SH-SY5Y (cell line): ENCODE results near the gene POU2F1.
A peak's percentile ranks its signal among the peaks of the same experiment; 100 is the strongest.

Experiments used
- GATA2 ChIP-seq: IDR thresholded peaks from 2 replicates; pipeline ENCODE4 v1.6.1; 2011; ENCODE audit warnings: mild to moderate bottlenecking, low read depth, low read length
- GATA3 ChIP-seq: IDR thresholded peaks from 2 replicates; pipeline ENCODE4 v1.6.1; 2011; ENCODE audit warnings: low read depth, mild to moderate bottlenecking, low read length, moderate library complexity

Gene POU2F1

GRCh38 chr1:167332503-167332902 is 111.8 kb downstream of the POU2F1 start:
- TF ChIP-seq GATA2 (no peak), GATA3 (no peak)

DNA sequence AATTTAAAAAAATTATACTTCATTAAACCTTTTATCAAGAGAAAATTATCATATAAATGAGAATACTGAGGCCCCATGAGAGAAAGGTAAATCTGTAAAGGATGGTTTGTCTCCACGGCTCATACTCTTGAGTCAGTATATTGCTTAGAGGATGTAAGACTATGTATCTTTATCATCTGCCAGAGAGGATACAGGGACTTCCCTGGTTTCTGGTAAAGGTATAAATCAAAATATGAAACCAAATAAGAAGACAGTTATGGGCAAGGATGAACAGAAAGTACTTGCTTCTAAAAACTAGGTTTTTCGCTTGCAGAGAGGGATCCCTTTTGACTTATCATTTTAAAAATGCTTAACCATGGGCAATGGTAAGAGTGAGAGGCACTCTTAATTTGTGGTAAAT is 112.4 kb downstream of the POU2F1 start:
- TF ChIP-seq GATA2 (no peak), GATA3 (no peak)

DNA sequence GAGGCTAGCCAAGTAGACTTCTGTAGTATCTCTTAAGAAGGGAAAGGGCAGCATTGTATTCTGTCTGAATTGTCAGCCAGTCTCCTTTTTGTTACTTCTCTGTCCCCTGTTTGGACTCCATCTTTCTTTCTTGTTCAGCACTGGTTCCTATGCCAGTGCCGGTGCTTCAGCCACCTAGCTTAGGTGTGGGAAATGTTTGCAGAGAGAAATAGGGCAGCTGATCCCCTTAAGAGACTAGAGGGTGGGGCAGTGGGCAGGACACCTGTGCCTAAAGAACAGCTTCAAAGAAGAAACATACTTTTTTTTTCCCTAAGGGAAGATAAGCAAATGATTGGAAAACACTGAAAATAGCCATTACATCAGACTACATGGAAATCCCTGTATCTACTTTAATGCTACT is 113.0 kb downstream of the POU2F1 start:
- TF ChIP-seq GATA2: no peak
- no peak for TF ChIP-seq GATA3

- 0 out of 2 replicates have a peak, but pooled peaks have one; percentile 49 for TF ChIP-seq GATA3
- peak; percentile 35; the same call in 1 of the 2 replicates for TF ChIP-seq GATA2
These were observed 118.7 kb downstream of the POU2F1 start for GRCh38 chr1:167339405-167339804.

GRCh38 chr1:167342846-167343245 is 122.2 kb downstream of the POU2F1 start:
- TF ChIP-seq GATA2 (no peak), GATA3 (no peak)

GRCh38 chr1:167344112-167344511 is 123.4 kb downstream of the POU2F1 start:
- TF ChIP-seq GATA3: no peak
- no peak for TF ChIP-seq GATA2

GRCh38 chr1:167344615-167345385 is 124.1 kb downstream of the POU2F1 start:
- TF ChIP-seq GATA3 (no peak), GATA2 (no peak)

DNA sequence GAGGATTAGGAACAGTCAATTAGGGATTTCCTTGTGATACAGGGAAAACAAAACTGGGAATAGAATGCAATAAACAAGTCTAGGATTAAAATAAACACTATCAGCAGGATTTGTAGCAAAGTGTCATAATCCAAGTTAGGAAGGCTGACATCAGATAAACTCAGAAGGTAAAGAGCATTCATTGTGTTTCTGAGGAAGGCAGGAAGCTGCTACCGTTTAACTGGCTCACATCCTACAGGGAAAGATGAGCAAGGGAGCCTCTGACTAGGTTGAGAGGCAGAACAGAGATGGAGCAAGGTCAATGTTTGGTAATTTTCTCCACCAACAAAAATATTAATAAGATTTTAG is 124.7 kb downstream of the POU2F1 start:
- TF ChIP-seq GATA2 (no peak), GATA3 (no peak)

- TF ChIP-seq GATA3 (no peak), GATA2 (no peak)
These were observed 136.6 kb downstream of the POU2F1 start for GRCh38 chr1:167357305-167357704.

DNA sequence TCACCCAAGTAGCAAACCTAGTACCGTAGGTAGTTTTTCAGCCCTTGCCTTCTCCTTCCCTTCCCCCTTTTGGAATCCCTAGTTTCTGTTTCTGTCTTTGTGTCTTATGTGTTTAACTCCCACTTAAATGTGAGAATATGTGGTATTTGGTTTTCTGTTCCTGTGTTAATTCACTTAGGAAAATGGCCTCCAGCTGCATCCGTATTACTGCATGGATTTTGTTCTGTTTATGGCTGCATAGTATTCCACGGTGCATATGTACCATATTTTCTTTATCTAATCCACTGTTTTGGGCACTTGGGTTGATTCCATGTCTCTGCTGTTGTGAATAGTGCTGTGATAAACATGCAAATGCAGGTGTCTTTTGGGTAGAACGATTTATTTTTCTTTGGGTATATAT is 138.6 kb downstream of the POU2F1 start:
- TF ChIP-seq GATA2 (no peak), GATA3 (no peak)

DNA sequence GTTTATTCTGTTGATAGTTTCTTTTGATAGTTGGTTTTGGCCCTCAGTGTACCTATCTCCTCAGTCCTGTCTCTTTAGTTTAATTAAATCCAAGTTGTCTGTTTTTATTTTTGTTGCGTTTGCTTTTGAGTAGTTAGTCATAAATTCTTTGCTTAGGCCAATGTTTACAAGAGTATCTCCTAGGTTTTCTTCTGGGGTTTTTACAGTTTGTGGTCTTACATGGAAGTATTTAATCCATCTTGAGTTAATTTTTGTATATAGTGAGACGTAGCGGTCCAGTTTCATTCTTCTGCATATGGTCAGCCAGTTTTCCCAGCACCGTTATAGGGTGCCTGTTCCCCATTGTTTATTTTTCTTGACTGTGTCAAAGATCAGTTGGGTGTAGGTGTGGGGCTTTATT is 139.4 kb downstream of the POU2F1 start:
- TF ChIP-seq GATA2: no peak
- TF ChIP-seq GATA3: no peak

DNA sequence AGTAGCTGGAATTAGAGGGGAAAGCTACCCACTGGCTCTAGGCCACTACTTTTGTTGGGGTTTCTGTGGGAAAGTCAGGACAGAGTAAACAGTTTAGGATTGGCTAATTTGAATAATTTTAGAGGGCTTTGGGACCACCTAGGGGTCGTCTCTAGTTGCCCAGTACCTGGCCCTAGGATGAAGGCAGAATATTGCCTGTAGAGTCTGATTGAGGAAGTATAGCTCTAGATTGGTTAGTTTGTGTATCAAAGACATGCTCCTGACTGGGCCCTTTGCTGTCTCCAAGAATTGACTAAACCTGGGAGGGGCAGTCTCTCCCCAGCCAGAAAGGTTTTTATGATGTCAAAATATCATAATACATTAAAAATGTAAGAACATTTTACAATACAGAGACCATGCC is 142.0 kb downstream of the POU2F1 start:
- TF ChIP-seq GATA2: no peak
- TF ChIP-seq GATA3: no peak

- TF ChIP-seq GATA2 (no peak), GATA3 (no peak)
These were observed 144.1 kb downstream of the POU2F1 start for GRCh38 chr1:167364826-167365225.

GRCh38 chr1:167365360-167365759 is 144.7 kb downstream of the POU2F1 start:
- no peak for TF ChIP-seq GATA2

DNA sequence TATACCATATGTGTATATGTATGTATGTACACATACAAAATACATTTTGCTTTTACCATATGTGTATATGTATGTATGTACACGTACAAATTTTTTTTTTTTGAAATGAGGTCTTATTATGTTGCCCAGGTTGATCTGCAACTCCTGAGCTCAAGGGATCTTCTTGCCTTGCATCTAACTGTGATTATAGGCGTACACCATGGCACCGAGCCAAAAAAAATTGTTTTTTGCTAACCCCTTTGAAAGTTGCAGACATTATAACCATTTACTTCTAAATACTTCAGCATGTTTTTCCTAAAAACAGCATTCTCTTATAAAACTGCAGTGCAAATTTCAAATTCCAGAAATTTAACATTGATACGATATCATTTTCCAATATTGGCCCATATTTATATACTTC is 147.0 kb downstream of the POU2F1 start:
- TF ChIP-seq GATA2 (no peak), GATA3 (no peak)

DNA sequence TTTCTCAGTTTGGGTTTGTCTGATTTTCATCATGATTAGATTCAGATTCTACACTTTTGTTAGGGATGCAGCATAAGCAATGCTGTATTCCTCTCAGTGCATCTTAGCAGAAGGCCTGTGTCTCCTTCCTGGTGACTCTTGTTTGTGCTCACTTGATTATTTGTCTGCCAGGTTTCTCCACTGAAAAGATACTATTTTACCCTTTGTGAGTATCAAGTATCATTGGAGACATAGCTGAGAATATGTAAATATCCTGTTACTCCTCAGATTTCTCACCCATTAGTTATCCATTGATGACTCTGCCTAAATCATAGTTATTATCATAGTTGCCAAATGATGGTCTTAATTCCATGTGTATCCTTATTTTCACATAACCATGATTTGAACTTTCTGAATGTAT is 148.5 kb downstream of the POU2F1 start:
- no peak for TF ChIP-seq GATA2
- TF ChIP-seq GATA3: no peak
